HAP-1 (cell line): ENCODE measurements around the gene TBKBP1.
"Not testable (repeated sequence)": the region's sequence is repeated elsewhere in the genome, so short reads cannot be mapped to it uniquely, and the experiment has no call there.

Source experiments
- DNase-seq, 2 experiments: peaks; one replicate each; pipeline ENCODE4 v3.0.0-alpha.2; 2016 to 2020; ENCODE audit warnings: low spot score in 2 of 2
- H3K27me3 ChIP-seq: fragments of 250-450 bp; sonication (Bioruptor Pico); 2 replicates; pipeline ENCODE4 v1.5.1; 2020; ENCODE audit warnings: low read depth, mild to moderate bottlenecking, moderate library complexity
- H3K36me3 ChIP-seq: fragments of 250-450 bp; sonication (Bioruptor Pico); replicated peaks from 2 replicates; pipeline ENCODE4 v1.5.1; 2020; ENCODE audit warnings: mild to moderate bottlenecking
- H3K4me1 ChIP-seq: fragments of 250-450 bp; sonication (Bioruptor Pico); 2 replicates; pipeline ENCODE4 v1.5.1; 2020; ENCODE audit warnings: mild to moderate bottlenecking
- H3K4me3 ChIP-seq: fragments of 250-450 bp; sonication (Bioruptor Pico); 2 replicates; pipeline ENCODE4 v1.5.1; 2020; ENCODE audit warnings: mild to moderate bottlenecking, moderate library complexity
- H3K9me3 ChIP-seq: fragments of 250-450 bp; sonication (Bioruptor Pico); 2 replicates; pipeline ENCODE4 v1.5.1; 2020; ENCODE audit warnings: mild to moderate bottlenecking, moderate library complexity
- in situ Hi-C: fragments of 300-500 bp; cut with MboI; formaldehyde crosslinking; loops from 3 replicates; pipeline ENCODE4 v1.14.3; 2020; ENCODE audit warnings: low sequenced_read_pairs, inconsistent platforms, mixed read lengths

The TBKBP1 gene

GRCh38 chr17:47732399-47733046 is 38.6 kb downstream of the TBKBP1 start:
- no peaks in the 10 kb centered on the region for H3K36me3 ChIP-seq
- peak overlapping the region; percentile 27 for H3K4me3 ChIP-seq
- H3K4me1 ChIP-seq = no peaks in the 10 kb centered on the region
- no peak for DNase-seq
- no peaks in the 10 kb centered on the region for H3K9me3 ChIP-seq
- H3K27me3 ChIP-seq = peaks cover 32% of the 10 kb centered on the region
- in situ Hi-C loops = no loop called here

GRCh38 chr17:47733047-47733673 is 39.2 kb downstream of the TBKBP1 start, which contains the start of gene TBX21:
TBX21 (plus strand) TSS chr17:47733236; CDS start chr17:47733455, 219 bp downstream.
- peak; percentile 74 to 89 for DNase-seq
- H3K4me1 ChIP-seq = no peaks in the 10 kb centered on the region
- H3K4me3 ChIP-seq = peak within 1 kb of the TSS; percentile 27
- H3K27me3 ChIP-seq = peaks cover 32% of the 10 kb centered on the region
- in situ Hi-C loops = no loop called here
- H3K36me3 ChIP-seq = no peaks in the 10 kb centered on the region
- no peaks in the 10 kb centered on the region for H3K9me3 ChIP-seq

- H3K4me1 ChIP-seq = no peaks in the 10 kb centered on the region
- DNase-seq = peak in 1 of 2 experiments; percentile 10
- H3K36me3 ChIP-seq = no peaks in the 10 kb centered on the region
- peak overlapping the region; percentile 11 for H3K4me3 ChIP-seq
- H3K9me3 ChIP-seq = no peaks in the 10 kb centered on the region
- peaks cover 32% of the 10 kb centered on the region for H3K27me3 ChIP-seq
- in situ Hi-C loops = no loop called here
Observed at GRCh38 chr17:47733674-47734410, 39.9 kb downstream of the TBKBP1 start.

GRCh38 chr17:47735139-47735464 is 41.1 kb downstream of the TBKBP1 start:
- in situ Hi-C loops = no loop called here

GRCh38 chr17:47735536-47736011 is 41.6 kb downstream of the TBKBP1 start:
- H3K9me3 ChIP-seq = no peaks in the 10 kb centered on the region
- H3K4me3 ChIP-seq = no peak overlapping the region
- H3K36me3 ChIP-seq = no peaks in the 10 kb centered on the region
- no peaks in the 10 kb centered on the region for H3K4me1 ChIP-seq
- peaks cover 28% of the 10 kb centered on the region for H3K27me3 ChIP-seq
- in situ Hi-C loops = no loop called here
- DNase-seq = peak in 1 of 2 experiments; percentile 4

More at GRCh38 chr17:47735139-47735464, 41.1 kb downstream of the TBKBP1 start:
- no peak for DNase-seq
- Histone ChIP-seq H3K27me3 (peaks cover 28% of the 10 kb centered on the region), H3K4me1 (no peaks in the 10 kb centered on the region), H3K4me3 (no peak overlapping the region), H3K36me3 (no peaks in the 10 kb centered on the region), H3K9me3 (no peaks in the 10 kb centered on the region)

GRCh38 chr17:47736501-47737495 is 42.8 kb downstream of the TBKBP1 start:
- H3K4me1 ChIP-seq = no peaks in the 10 kb centered on the region
- no peak overlapping the region for H3K4me3 ChIP-seq
- H3K36me3 ChIP-seq = no peaks in the 10 kb centered on the region
- peaks cover 23% of the 10 kb centered on the region for H3K27me3 ChIP-seq
- DNase-seq = peak in 1 of 2 experiments; percentile 6
- no peaks in the 10 kb centered on the region for H3K9me3 ChIP-seq
- in situ Hi-C loops = no loop called here

GRCh38 chr17:47738178-47738577 is 44.2 kb downstream of the TBKBP1 start:
- peaks cover 12% of the 10 kb centered on the region for H3K27me3 ChIP-seq
- in situ Hi-C loops = no loop called here

GRCh38 chr17:47739150-47739549 is 45.2 kb downstream of the TBKBP1 start:
- Histone ChIP-seq H3K4me3 (no peak overlapping the region), H3K36me3 (no peaks in the 10 kb centered on the region), H3K27me3 (peaks cover 4% of the 10 kb centered on the region), H3K4me1 (no peaks in the 10 kb centered on the region), H3K9me3 (no peaks in the 10 kb centered on the region)
- in situ Hi-C loops = no loop called here
- DNase-seq = no peak

More at GRCh38 chr17:47738178-47738577, 44.2 kb downstream of the TBKBP1 start:
- no peaks in the 10 kb centered on the region for H3K9me3 ChIP-seq
- no peak overlapping the region for H3K4me3 ChIP-seq
- no peak for DNase-seq
- no peaks in the 10 kb centered on the region for H3K4me1 ChIP-seq
- H3K36me3 ChIP-seq = no peaks in the 10 kb centered on the region

GRCh38 chr17:47739945-47740344 is 46.0 kb downstream of the TBKBP1 start:
- H3K9me3 ChIP-seq, H3K4me1 ChIP-seq, in situ Hi-C loops, H3K36me3 ChIP-seq, H3K4me3 ChIP-seq, DNase-seq, H3K27me3 ChIP-seq: not testable (repeated sequence)

- no peak for DNase-seq
- in situ Hi-C loops = no loop called here
- H3K36me3 ChIP-seq = no peaks in the 10 kb centered on the region
- no peak overlapping the region for H3K4me3 ChIP-seq
- H3K27me3 ChIP-seq = peaks cover 15% of the 10 kb centered on the region
- H3K4me1 ChIP-seq = no peaks in the 10 kb centered on the region
- H3K9me3 ChIP-seq = no peaks in the 10 kb centered on the region
Observed at GRCh38 chr17:47741109-47741792, 47.3 kb downstream of the TBKBP1 start.

- peaks cover 15% of the 10 kb centered on the region for H3K27me3 ChIP-seq
- in situ Hi-C loops = no loop called here
- H3K36me3 ChIP-seq = no peaks in the 10 kb centered on the region
- no peak for DNase-seq
- H3K9me3 ChIP-seq = no peaks in the 10 kb centered on the region
- no peak overlapping the region for H3K4me3 ChIP-seq
- H3K4me1 ChIP-seq = no peaks in the 10 kb centered on the region
Observed at GRCh38 chr17:47741793-47742145, 47.8 kb downstream of the TBKBP1 start.

GRCh38 chr17:47742319-47743181 is 48.6 kb downstream of the TBKBP1 start:
- in situ Hi-C loops = no loop called here
- Histone ChIP-seq H3K4me1 (no peaks in the 10 kb centered on the region), H3K4me3 (no peak overlapping the region), H3K36me3 (no peaks in the 10 kb centered on the region), H3K27me3 (peaks cover 15% of the 10 kb centered on the region), H3K9me3 (no peaks in the 10 kb centered on the region)
- DNase-seq = peak; percentile 27 to 76
